Subcutaneous abdominal adipose tissue (tissue), 5 donors: ENCODE data around the gene ENKUR.
"Not testable (repeated sequence)": the region's sequence is repeated elsewhere in the genome, so short reads cannot be mapped to it uniquely, and the experiment has no call there.

Experiments
- H3K27ac ChIP-seq: one replicate; pipeline ENCODE4 v1.7.0; 2013; ENCODE audit warnings: low read depth, mild to moderate bottlenecking, inconsistent platforms, low read length, moderate library complexity
- H3K27me3 ChIP-seq, 5 donors: one replicate each; pipeline ENCODE4 v1.7.0; 2013; ENCODE audit warnings: low read length in 5 of 5, inconsistent platforms in 1 of 5; ENCODE audit not compliant: control insufficient read depth in 5 of 5, insufficient read depth in 4 of 5
- H3K36me3 ChIP-seq, 5 donors: one replicate each; pipeline ENCODE4 v1.7.0; 2013; ENCODE audit warnings: low read length in 5 of 5; ENCODE audit not compliant: control insufficient read depth in 5 of 5, insufficient read depth in 5 of 5
- H3K4me1 ChIP-seq, 5 donors: one replicate each; pipeline ENCODE4 v1.7.0; 2013; ENCODE audit warnings: low read length in 5 of 5, mild to moderate bottlenecking in 3 of 5, moderate library complexity in 1 of 5; ENCODE audit not compliant: control insufficient read depth in 5 of 5, insufficient read depth in 5 of 5
- H3K4me3 ChIP-seq, 5 donors: one replicate each; pipeline ENCODE4 v1.7.0; 2013; ENCODE audit warnings: low read length in 5 of 5, low read depth in 1 of 5
- H3K9ac ChIP-seq, 5 donors: one replicate each; pipeline ENCODE4 v1.7.0; 2013; ENCODE audit warnings: low read length in 5 of 5, mild to moderate bottlenecking in 4 of 5, moderate library complexity in 3 of 5
- H3K9me3 ChIP-seq, 5 donors: one replicate each; pipeline ENCODE4 v1.7.0; 2013; ENCODE audit warnings: low read length in 5 of 5; ENCODE audit not compliant: control insufficient read depth in 5 of 5
- donor health status: healthy.
- donor health status: healthy.
- donor health status: healthy.
- donor health status: healthy.
- donor health status: healthy.

Gene ENKUR

GRCh38 chr10:24982319-24983112, 33.4 kb downstream of the ENKUR start:
- Histone ChIP-seq H3K9me3 (no peaks in the 10 kb centered on the region), H3K36me3 (no peaks in the 10 kb centered on the region), H3K27ac (no peak overlapping the region), H3K9ac (no peak overlapping the region), H3K4me1 (peaks cover 0 to 15% (median 4%) of the 10 kb centered on the region in 5 donors), H3K27me3 (no peaks in the 10 kb centered on the region), H3K4me3 (no peak overlapping the region)

GRCh38 chr10:24981161-24981710, 34.7 kb downstream of the ENKUR start:
- no peak overlapping the region for H3K9ac ChIP-seq
- H3K27ac ChIP-seq, result no peak overlapping the region
- H3K4me3 ChIP-seq, result no peak overlapping the region
- H3K36me3 ChIP-seq, result no peaks in the 10 kb centered on the region
- H3K9me3 ChIP-seq, result no peaks in the 10 kb centered on the region
- peaks cover 0 to 15% (median 4%) of the 10 kb centered on the region in 5 donors for H3K4me1 ChIP-seq
- H3K27me3 ChIP-seq, result no peaks in the 10 kb centered on the region

- H3K4me1 ChIP-seq, result peaks cover 0 to 11% (median 8%) of the 10 kb centered on the region in 5 donors
Observed at GRCh38 chr10:24979685-24980084, 36.3 kb downstream of the ENKUR start.

GRCh38 chr10:24974976-24975375, 41.0 kb downstream of the ENKUR start:
- H3K27me3 ChIP-seq, result no peaks in the 10 kb centered on the region
- H3K4me3 ChIP-seq, result no peak overlapping the region
- H3K9ac ChIP-seq, result no peak overlapping the region
- no peaks in the 10 kb centered on the region for H3K36me3 ChIP-seq
- H3K27ac ChIP-seq, result peak overlapping the region; percentile 42
- H3K9me3 ChIP-seq, result no peaks in the 10 kb centered on the region
- H3K4me1 ChIP-seq, result peaks cover 0 to 9% (median 6%) of the 10 kb centered on the region in 5 donors

More at GRCh38 chr10:24979685-24980084, 36.3 kb downstream of the ENKUR start:
- no peak overlapping the region for H3K4me3 ChIP-seq
- H3K9me3 ChIP-seq, result no peaks in the 10 kb centered on the region
- H3K36me3 ChIP-seq, result no peaks in the 10 kb centered on the region
- H3K27ac ChIP-seq, result no peak overlapping the region
- H3K27me3 ChIP-seq, result no peaks in the 10 kb centered on the region
- no peak overlapping the region for H3K9ac ChIP-seq

GRCh38 chr10:24973163-24973562, 42.8 kb downstream of the ENKUR start:
- H3K4me1 ChIP-seq, result peaks cover 0 to 8% (median 6%) of the 10 kb centered on the region in 5 donors
- no peak overlapping the region for H3K9ac ChIP-seq
- no peaks in the 10 kb centered on the region for H3K27me3 ChIP-seq
- no peak overlapping the region for H3K27ac ChIP-seq
- H3K9me3 ChIP-seq, result no peaks in the 10 kb centered on the region
- no peaks in the 10 kb centered on the region for H3K36me3 ChIP-seq
- no peak overlapping the region for H3K4me3 ChIP-seq

- no peaks in the 10 kb centered on the region for H3K27me3 ChIP-seq
- H3K36me3 ChIP-seq, result no peaks in the 10 kb centered on the region
- H3K4me1 ChIP-seq, result peaks cover 0 to 8% (median 6%) of the 10 kb centered on the region in 5 donors
- H3K9me3 ChIP-seq, result no peaks in the 10 kb centered on the region
- no peak overlapping the region for H3K9ac ChIP-seq
- no peak overlapping the region for H3K4me3 ChIP-seq
- H3K27ac ChIP-seq, result no peak overlapping the region
Observed at GRCh38 chr10:24971374-24971773, 44.6 kb downstream of the ENKUR start.

GRCh38 chr10:24969841-24970281, 46.1 kb downstream of the ENKUR start:
- H3K27me3 ChIP-seq, result no peaks in the 10 kb centered on the region
- peaks cover 0 to 6% (median 2%) of the 10 kb centered on the region in 5 donors for H3K4me1 ChIP-seq
- no peaks in the 10 kb centered on the region for H3K36me3 ChIP-seq
- no peak overlapping the region for H3K4me3 ChIP-seq
- no peak overlapping the region for H3K27ac ChIP-seq
- no peaks in the 10 kb centered on the region for H3K9me3 ChIP-seq
- H3K9ac ChIP-seq, result no peak overlapping the region

- not testable (repeated sequence) for H3K4me3 ChIP-seq, H3K27ac ChIP-seq, H3K27me3 ChIP-seq, H3K4me1 ChIP-seq, H3K9me3 ChIP-seq, H3K36me3 ChIP-seq, H3K9ac ChIP-seq
Observed at GRCh38 chr10:24968951-24969350, 47.0 kb downstream of the ENKUR start.

- Histone ChIP-seq H3K9ac (no peak overlapping the region), H3K27me3 (no peaks in the 10 kb centered on the region), H3K4me1 (no peaks in the 10 kb centered on the region), H3K9me3 (no peaks in the 10 kb centered on the region), H3K27ac (no peak overlapping the region), H3K36me3 (no peaks in the 10 kb centered on the region), H3K4me3 (no peak overlapping the region)
Observed at GRCh38 chr10:24968349-24968748, 47.6 kb downstream of the ENKUR start.

- Histone ChIP-seq H3K4me1 (no peaks in the 10 kb centered on the region), H3K27ac (no peak overlapping the region), H3K27me3 (no peaks in the 10 kb centered on the region), H3K36me3 (no peaks in the 10 kb centered on the region), H3K4me3 (no peak overlapping the region), H3K9ac (no peak overlapping the region), H3K9me3 (no peaks in the 10 kb centered on the region)
Observed at GRCh38 chr10:24966962-24967481, 48.9 kb downstream of the ENKUR start.
